ENCODE results near the gene APEH. TPM values are rescaled to one million over a fixed set of nuclear protein-coding genes. Genes with fewer than 3 reads are reported as not detected.

Gene APEH
- polyA plus RNA-seq, 5 donors: 87.1 to 116 (median 90.4) TPM

GRCh38 chr3:49712166-49712565 lies 38.0 kb downstream of the APEH start:
- DNase-seq: no peak

GRCh38 chr3:49712631-49713317 lies 38.6 kb downstream of the APEH start:
- no peak for DNase-seq

- no peak for DNase-seq
These were observed 39.4 kb downstream of the APEH start for GRCh38 chr3:49713336-49714105.

- DNase-seq: no peak
These were observed 40.8 kb downstream of the APEH start for GRCh38 chr3:49714728-49715550.

DNA sequence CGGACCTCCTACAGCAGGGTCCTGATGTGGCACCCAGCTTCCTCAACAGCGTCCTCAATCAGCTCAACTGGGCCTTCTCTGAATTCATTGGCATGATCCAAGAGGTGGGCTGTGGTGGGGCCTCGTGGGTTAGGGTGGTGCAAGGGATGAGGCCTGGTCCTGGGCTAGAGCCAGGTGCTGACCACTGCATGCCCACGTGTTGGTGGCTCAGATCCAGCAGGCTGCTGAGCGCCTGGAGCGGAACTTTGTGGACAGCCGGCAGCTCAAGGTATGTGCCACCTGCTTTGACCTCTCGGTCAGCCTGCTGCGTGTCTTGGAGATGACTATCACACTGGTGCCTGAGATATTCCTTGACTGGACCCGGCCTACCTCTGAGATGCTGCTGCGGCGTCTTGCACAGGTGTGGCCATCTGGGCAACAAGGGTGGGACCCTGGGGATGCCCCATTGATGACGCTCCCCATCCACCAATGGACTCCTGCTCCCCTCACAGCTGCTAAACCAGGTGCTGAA lies 41.5 kb downstream of the APEH start:
- DNase-seq: no peak

DNA sequence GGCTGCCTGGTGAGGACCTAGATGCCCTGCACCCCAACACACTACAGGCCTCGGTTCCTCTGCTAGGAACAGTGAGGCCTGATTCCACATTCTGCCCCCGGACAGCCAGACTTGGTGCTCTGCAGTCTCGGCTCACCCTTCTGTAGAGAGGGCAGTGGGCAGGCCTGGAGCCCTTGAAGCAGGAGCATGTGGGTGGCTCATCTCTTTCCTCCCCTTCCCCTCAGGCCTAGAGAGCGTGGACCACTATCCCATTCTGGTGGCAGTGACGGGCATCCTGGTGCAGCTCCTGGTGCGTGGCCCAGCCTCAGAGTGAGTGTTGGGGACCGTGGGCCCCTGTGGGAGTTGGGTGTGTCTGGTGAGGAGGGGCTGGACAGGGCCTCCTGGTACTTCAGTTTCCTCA lies 42.0 kb downstream of the APEH start:
- no peak for DNase-seq

DNA sequence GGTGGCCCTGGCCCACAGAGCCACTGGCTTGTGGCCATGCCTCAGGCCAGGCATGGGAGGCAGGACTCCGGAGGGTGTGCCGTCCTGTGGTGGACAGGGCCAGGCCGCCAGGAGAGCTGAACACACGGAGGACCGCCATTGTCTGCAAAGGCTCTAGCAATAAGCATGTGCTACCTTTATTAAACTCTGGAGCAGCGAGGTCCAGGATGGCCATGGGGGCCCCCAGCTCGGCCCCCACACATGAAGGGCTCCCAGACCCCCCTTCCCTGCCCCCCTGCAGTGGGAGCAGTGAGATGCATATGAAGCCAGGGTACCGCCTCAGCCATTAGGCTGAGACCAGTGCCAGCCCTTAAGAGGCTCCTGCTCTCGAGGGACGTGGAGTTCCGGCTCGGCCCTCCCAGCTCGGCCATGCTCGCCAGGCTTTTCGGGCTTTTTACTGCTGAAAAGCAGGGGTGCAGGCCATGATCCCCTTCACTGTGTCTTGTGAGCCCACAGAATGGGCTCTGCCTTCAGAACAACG lies 42.6 kb downstream of the APEH start:
- no peak for DNase-seq

DNA sequence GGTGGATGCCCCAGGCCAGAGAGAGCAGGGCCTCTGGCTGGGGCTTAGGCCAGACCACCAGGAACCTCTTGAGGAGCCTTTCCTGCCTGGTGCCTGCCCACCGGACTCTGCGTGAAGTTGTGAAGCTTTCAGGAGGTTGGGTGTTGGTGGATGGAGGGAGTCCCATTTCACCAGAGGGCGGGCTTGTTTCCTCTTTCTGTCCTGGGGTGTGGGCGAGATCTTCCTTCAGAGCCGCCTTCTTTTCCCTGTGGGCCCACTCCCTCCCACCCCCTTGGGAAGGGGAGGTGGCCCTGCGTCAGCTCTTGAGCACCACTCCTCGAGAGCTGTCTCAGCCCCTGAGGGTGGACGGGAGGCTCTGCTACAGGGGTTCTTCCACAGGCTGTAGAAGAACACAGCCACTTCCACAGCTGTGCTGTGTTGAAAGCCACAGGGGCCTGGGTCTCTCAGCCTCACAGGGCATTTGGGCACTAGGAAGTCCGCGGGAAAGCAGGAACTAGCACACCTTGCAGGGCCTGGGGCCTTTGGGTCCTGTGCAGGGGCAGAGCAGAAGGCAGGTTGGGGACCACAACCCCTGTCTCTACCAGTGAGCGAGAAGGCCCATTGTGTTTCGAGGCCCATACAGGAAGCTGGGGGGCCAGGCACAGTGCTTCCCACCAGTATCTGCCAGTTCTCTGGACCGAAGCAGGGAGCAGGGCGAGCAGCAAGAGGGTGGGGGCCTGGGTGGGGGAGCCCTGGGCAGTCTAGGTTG lies 43.2 kb downstream of the APEH start:
- no peak for DNase-seq

GRCh38 chr3:49717959-49718857 lies 44.1 kb downstream of the APEH start:
- DNase-seq: no peak

GRCh38 chr3:49718858-49719213 lies 44.7 kb downstream of the APEH start:
- DNase-seq: no peak

DNA sequence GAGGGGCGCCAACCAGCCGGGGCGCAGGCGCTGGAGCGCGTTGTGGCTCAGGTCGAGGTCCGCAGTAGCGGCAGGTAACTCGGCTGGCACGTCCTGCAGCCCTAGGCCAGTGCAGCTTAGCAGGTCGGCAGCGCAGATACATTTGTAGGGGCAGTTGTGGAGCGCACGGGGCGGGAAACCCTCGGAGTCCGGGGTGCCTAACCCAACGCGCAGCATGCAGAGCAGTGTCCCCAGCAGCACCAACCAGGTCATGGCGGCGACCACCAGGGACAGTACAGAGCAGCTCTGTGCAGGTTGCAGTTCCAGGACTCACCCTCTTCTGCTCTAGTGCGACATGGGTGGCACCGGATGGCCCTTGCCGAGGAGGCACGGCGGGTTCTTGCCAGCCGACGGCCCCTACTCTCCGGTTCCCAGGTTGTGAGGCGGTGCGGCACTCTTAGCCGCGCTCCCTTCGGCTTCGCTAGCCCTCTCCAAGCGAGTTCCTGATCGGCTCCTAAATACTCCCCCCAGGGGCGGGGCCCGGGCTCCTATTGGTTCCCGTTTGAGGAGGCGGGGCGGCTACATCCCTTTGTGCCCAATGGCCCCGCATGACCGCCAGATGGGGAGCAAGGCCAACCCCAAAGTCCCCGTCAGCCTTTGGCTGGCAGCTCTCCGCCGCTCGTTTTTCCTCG lies 45.2 kb downstream of the APEH start, which contains the start of gene AMIGO3:
Gene AMIGO3 (minus strand): TSS at position 471 of the 671 bp plus-strand sequence. CDS start 219 bp downstream, at position 252.
- DNase-seq: peak; percentile 90

DNA sequence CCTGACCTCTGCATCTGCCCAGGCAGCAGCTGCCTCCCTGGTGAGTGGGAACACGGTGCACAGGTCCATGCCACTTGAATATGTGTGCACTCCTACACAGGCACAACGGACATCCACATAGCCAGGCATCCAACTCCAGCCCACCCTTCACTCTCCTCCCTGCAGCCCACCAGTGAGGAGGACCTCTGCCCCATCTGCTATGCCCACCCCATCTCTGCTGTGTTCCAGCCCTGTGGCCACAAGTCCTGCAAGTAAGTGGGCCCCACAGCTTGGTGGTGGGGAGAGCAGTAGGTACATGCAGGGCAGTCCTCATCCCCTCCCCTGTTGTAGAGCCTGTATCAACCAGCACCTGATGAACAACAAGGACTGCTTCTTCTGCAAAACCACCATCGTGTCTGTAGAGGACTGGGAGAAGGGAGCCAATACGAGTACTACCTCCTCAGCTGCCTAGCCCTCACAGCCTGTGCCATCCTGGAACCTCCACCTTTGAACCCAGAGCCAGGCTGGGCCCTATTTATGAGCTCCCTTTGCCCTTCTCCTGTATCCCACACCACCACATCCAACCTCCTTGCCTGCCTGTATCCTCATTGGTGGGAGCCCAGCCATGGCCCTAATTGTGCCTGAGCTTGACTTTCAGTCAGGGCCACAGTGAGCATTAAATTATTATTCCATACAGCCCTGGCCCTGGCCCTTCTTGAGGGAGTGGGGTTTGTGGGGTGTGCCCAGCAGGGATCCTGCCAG lies 46.9 kb downstream of the APEH start:
- no peak for DNase-seq

GRCh38 chr3:49721596-49721895 lies 47.4 kb downstream of the APEH start:
- DNase-seq: no peak

GRCh38 chr3:49721896-49722781 lies 48.0 kb downstream of the APEH start:
- no peak for DNase-seq

- no peak for DNase-seq
These were observed 48.7 kb downstream of the APEH start for GRCh38 chr3:49722896-49723295.

GRCh38 chr3:49723296-49723627 lies 49.1 kb downstream of the APEH start:
- peak; percentile 23 for DNase-seq

DNA sequence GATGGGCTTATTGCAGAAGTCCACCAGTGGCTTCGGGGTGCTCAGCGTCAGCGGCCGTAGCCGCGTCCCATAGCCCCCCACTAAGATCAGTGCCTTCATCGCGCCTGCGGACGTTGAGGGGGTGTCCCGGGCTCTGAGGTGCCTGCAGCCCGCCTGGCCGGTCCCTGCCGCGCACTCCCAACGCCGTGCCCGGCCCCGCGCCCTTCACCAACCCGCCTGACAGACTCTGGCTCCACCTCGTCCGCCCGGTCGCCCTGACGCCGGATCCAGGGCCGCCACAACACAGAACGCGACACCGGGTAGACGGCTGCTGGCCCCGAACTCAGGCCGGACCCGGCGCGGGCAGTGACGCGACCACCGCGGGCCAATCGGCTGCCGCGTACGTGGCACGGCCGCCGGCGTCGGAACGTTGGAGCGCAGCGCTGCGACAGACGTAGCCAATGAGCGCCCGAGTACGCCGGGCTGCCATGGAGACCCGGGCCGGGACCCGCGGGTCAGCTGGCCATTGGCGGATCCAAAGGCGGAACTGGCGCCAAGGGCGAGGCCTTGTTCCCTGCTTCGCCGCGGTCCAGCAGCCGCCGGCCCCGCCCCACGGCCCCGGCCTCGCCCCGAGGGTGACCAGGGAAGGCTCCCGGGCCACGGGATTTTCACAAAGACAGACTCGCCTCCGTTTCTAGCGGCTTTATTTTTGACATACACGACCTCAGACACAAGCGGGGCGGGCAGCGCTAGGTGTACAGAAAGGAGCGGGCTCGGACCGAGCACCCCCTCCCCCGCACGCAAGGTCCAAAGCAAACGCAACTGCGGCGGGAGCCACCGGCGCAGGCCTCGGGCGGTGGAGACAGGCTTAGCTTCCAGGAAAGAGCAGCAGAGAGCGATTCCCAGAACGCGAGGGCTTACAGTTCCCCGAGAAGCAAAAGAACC lies 49.7 kb downstream of the APEH start, which contains the start of gene GMPPB:
Gene GMPPB (minus strand): TSS at position 324 of the 924 bp plus-strand sequence. CDS start 225 bp downstream, at position 99.
- peak; percentile 94 to 96 for DNase-seq
